Measurements from ENCODE around the gene HLA-E. TPM values are rescaled to one million over a fixed set of nuclear protein-coding genes. Genes with fewer than 3 reads are reported as not detected.

HLA-E gene
- total and polyA plus RNA-seq, 2 donors (not counting 3 experiments of a cell fraction or from before 2014, with no cell fraction given): 271 to 298 TPM

DNA sequence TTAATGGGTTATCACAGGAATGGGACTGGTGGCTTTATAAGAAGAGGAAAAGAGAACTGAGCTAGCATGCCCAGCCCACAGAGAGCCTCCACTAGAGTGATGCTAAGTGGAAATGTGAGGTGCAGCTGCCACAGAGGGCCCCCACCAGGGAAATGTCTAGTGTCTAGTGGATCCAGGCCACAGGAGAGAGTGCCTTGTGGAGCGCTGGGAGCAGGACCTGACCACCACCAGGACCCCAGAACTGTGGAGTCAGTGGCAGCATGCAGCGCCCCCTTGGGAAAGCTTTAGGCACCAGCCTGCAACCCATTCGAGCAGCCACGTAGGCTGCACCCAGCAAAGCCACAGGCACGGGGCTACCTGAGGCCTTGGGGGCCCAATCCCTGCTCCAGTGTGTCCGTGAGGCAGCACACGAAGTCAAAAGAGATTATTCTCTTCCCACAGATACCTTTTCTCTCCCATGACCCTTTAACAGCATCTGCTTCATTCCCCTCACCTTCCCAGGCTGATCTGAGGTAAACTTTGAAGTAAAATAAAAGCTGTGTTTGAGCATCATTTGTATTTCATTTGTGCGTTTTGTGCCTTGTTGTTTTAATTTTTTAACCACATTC lies 4.4 kb downstream of the HLA-E start:
- peaks cover 32% of the 10 kb centered on the region for H3K79me2 ChIP-seq (ENCODE audit: control insufficient read depth, insufficient read depth, low read length)
- no peak overlapping the region for H3K9ac ChIP-seq (replicated peaks; ENCODE audit: extremely low read depth, insufficient read depth, low read length)
- H3K9me1 ChIP-seq (replicated peaks; ENCODE audit: control insufficient read depth, extremely low read depth, insufficient read depth, low read length): no peaks in the 10 kb centered on the region
- no peaks in the 10 kb centered on the region for H3K27me3 ChIP-seq (ENCODE audit: control insufficient read depth in 2 of 2, insufficient read depth in 2 of 2, low read length in 2 of 2)
- DNase-seq (ENCODE audit: low read depth, low spot score): peak; percentile 15
- no peak overlapping the region for H3K4me3 ChIP-seq (replicated peaks in 1 of 3; ENCODE audit: insufficient read depth in 1 of 3, low read depth in 1 of 3, low read length in 3 of 3)
- dilution Hi-C loops (cut with MboI; ENCODE audit: extremely low pct_ligation_motif_present, low sequenced_read_pairs): no loop called here
- POLR2A ChIA-PET: interaction anchor here (0.6 kb wide), 1 partner anchor 34 kb away, joined by 3 read pairs; no protein-coding TSS in a partner anchor
- no TSS peak for BruUV-seq (replicated peaks)
- no peaks in the 10 kb centered on the region for H3K9me3 ChIP-seq (replicated peaks; ENCODE audit: control insufficient read depth, insufficient read depth, low read length)
- intact Hi-C loops (cut with micrococcal nuclease): no loop called here
- H4K20me1 ChIP-seq (replicated peaks; ENCODE audit: control insufficient read depth, extremely low read depth, insufficient read depth, low read length): peaks cover 4% of the 10 kb centered on the region
- no peak for FAIRE-seq
- H3K27ac ChIP-seq (ENCODE audit: insufficient read depth, low read depth, low read length): no peak overlapping the region
- H3K4me2 ChIP-seq (ENCODE audit: insufficient read depth, low read length): no peak overlapping the region
- H3K36me3 ChIP-seq (ENCODE audit: control insufficient read depth in 2 of 2, extremely low read depth in 1 of 2, insufficient read depth in 2 of 2, low read length in 2 of 2): peaks cover 23 to 30% of the 10 kb centered on the region in 2 experiments
- CTCF ChIA-PET: interaction anchor here (1.2 to 8.3 kb wide), 5 partner anchors 10 to 49 kb away, joined by 4 to 134 read pairs (median 5); no protein-coding TSS in a partner anchor
- H2AFZ ChIP-seq (ENCODE audit: low read depth, low read length): no peak overlapping the region
- TF ChIP-seq POLR2A (IDR thresholded peaks at IDR 0.05; ENCODE audit: low read depth, low read length): no peak
- TF ChIP-seq EZH2 (IDR thresholded peaks at IDR 0.05; ENCODE audit: borderline replicate concordance, low read depth, low read length, severe bottlenecking): no peak
- no peak for TF ChIP-seq GATA2 (IDR thresholded peaks at IDR 0.05; ENCODE audit: insufficient read depth, insufficient read length, low read depth, low read length)
- no peak for TF ChIP-seq FOS (IDR thresholded peaks at IDR 0.05; ENCODE audit: borderline replicate concordance, insufficient read depth, low read length)
- TF ChIP-seq MYC (IDR thresholded peaks at IDR 0.05; ENCODE audit: low read depth, low read length): no peak
- TF ChIP-seq, protein P1, sequence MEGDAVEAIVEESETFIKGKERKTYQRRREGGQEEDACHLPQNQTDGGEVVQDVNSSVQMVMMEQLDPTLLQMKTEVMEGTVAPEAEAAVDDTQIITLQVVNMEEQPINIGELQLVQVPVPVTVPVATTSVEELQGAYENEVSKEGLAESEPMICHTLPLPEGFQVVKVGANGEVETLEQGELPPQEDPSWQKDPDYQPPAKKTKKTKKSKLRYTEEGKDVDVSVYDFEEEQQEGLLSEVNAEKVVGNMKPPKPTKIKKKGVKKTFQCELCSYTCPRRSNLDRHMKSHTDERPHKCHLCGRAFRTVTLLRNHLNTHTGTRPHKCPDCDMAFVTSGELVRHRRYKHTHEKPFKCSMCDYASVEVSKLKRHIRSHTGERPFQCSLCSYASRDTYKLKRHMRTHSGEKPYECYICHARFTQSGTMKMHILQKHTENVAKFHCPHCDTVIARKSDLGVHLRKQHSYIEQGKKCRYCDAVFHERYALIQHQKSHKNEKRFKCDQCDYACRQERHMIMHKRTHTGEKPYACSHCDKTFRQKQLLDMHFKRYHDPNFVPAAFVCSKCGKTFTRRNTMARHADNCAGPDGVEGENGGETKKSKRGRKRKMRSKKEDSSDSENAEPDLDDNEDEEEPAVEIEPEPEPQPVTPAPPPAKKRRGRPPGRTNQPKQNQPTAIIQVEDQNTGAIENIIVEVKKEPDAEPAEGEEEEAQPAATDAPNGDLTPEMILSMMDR (IDR thresholded peaks at IDR 0.05; ENCODE audit: extremely low read depth in 1 of 2, insufficient read depth in 1 of 2, low read depth in 1 of 2, low read length in 2 of 2): peak; percentile 15 to 23
- TF ChIP-seq, protein P2, sequence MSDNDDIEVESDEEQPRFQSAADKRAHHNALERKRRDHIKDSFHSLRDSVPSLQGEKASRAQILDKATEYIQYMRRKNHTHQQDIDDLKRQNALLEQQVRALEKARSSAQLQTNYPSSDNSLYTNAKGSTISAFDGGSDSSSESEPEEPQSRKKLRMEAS (IDR thresholded peaks at IDR 0.05; ENCODE audit: insufficient read depth, insufficient read length): no peak
- no peak for TF ChIP-seq JUN (IDR thresholded peaks at IDR 0.05; ENCODE audit: borderline replicate concordance, insufficient read depth, insufficient read length, low read depth)
- peak; percentile 31 for TF ChIP-seq POLR2AphosphoS5 (IDR thresholded peaks at IDR 0.05; ENCODE audit: insufficient read depth, low read depth, low read length)
- H3K4me1 ChIP-seq (ENCODE audit: control insufficient read depth, extremely low read depth, insufficient read depth, low read length): peaks cover 43% of the 10 kb centered on the region
